ENCODE data around the gene ENOX1.

Gene ENOX1

DNA sequence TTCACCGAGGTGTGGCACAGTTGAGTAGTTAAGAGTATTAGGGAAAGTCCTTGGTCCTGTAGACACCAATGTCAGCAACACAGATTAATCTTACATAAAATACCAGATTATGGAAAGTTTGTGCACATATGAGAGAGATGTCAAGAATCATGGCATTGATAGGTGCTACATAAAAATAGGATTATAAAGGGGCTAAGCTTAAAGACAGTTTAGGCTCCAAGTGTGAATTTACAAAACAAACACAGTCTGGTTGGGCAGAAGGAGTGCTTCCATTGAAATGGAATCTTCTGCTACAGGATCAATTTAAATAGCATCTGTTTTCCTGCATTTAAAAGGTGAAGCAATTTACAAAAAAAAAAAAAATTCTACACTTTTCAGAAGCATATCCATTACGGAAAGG, 470.5 kb downstream of the ENOX1 start:
- TF ChIP-seq, protein P1, sequence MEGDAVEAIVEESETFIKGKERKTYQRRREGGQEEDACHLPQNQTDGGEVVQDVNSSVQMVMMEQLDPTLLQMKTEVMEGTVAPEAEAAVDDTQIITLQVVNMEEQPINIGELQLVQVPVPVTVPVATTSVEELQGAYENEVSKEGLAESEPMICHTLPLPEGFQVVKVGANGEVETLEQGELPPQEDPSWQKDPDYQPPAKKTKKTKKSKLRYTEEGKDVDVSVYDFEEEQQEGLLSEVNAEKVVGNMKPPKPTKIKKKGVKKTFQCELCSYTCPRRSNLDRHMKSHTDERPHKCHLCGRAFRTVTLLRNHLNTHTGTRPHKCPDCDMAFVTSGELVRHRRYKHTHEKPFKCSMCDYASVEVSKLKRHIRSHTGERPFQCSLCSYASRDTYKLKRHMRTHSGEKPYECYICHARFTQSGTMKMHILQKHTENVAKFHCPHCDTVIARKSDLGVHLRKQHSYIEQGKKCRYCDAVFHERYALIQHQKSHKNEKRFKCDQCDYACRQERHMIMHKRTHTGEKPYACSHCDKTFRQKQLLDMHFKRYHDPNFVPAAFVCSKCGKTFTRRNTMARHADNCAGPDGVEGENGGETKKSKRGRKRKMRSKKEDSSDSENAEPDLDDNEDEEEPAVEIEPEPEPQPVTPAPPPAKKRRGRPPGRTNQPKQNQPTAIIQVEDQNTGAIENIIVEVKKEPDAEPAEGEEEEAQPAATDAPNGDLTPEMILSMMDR (conservative IDR thresholded peaks at IDR 0.05; ENCODE audit: control insufficient read depth, insufficient read depth, low read depth, low read length) = no peak
- no peak overlapping the region for H3K4me3 ChIP-seq (ENCODE audit: control insufficient read depth, low read depth, low read length)
- no peak for DNase-seq (ENCODE audit: low read depth)

DNA sequence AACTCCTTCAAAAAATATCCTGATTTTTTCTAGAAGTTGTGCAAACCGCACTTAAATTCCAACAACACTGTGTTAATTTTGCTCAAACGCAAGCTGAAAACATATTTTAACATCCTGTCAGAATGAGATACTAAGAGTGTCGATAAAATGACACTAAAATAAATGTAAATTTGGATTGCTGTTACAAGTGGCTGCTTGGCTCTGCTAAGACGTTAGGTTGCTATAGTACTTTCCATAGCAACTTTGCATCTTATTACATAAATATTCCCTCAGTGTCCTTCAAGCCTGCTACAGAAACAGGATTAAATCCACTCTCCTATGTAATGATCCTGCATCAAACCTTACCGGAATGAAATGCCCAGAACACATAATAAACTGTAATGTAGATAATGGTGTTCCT, 471.2 kb downstream of the ENOX1 start:
- no peak for DNase-seq (ENCODE audit: low read depth)
- H3K4me3 ChIP-seq (ENCODE audit: control insufficient read depth, low read depth, low read length) = no peak overlapping the region
- TF ChIP-seq, protein P1 (conservative IDR thresholded peaks at IDR 0.05; ENCODE audit: control insufficient read depth, insufficient read depth, low read depth, low read length) = no peak

DNA sequence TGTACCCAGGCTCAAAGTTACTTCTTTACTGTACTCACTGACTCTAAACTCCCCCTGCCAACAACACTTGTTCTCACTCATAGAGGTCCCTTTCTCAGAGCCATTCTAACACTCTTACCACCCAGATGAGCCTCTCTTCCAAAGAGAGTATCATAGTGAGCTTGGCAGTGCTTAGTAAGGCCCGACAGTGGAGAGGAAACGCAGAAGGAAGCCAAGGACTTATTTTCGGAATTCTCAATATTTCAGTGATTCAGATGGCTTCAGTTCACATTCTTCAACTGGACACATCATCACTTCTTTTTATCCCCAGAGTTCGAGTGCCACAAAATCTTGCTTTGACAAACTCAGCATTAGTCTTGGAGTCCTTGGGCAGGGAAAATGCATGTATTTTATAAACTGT, 477.5 kb downstream of the ENOX1 start:
- DNase-seq (ENCODE audit: low read depth) = peak; percentile 45
- TF ChIP-seq, protein P1 (conservative IDR thresholded peaks at IDR 0.05; ENCODE audit: control insufficient read depth, insufficient read depth, low read depth, low read length) = no peak
- H3K4me3 ChIP-seq (ENCODE audit: control insufficient read depth, low read depth, low read length) = no peak overlapping the region

DNA sequence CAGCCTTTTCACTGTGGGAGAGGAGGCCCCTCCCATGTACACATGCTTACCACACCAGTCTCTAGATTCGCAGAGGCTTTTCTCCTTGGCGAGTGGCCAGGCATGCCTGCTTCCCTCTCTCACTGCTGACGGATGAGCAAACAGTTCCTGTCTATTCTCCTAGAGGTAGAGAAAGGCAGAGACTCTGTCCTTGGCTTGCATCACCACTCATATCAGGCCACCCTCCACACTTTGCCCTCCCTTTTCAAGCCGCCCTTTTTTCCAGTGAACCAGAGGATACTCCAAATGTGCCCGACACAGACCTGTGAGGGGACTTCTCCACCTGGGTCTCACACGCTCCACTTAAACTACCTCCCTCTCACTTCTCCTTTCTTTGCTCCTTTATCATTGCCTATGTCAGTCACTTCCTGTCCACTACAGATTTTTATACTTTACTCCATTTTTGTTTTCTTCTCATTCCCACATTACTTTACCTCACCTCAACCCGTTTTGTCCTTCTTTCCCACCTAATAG, 478.8 kb downstream of the ENOX1 start:
- peak; percentile 92 for DNase-seq (ENCODE audit: low read depth)
- no peak overlapping the region for H3K4me3 ChIP-seq (ENCODE audit: control insufficient read depth, low read depth, low read length)
- TF ChIP-seq, protein P1 (conservative IDR thresholded peaks at IDR 0.05; ENCODE audit: control insufficient read depth, insufficient read depth, low read depth, low read length) = peak; percentile 4

DNA sequence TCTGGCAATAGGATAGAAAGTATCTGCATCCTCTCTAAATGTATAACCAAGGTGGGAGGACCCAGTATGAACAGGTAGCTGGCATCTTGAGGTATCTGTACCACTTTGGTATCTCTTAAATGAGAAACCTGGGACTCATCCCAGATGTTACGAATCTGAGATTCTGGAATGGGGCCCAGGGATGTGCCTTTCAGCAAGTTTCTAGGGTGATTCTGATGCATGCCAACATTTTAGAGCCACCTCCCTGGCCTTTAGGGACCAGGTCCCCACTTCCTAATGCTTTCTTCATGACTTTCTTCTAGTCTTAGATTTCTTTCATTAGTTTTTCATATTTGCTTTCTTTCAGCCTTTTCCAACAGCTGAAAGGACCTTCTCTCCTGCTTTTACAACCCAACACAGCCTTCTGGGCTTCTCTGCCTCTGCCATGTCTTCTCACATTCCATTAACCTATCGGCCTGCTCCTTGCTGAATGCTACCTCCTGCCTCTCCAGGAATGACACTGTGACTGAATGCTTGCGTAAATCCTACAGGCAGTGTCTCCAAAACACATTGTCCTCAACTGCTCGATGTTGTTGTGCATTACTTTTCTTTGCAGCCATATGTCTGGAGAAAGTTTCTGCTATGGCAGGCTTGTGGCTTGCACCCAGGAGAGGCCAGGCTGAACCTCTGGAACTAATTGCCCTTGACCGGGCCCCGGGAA, 479.4 kb downstream of the ENOX1 start:
- TF ChIP-seq, protein P1 (conservative IDR thresholded peaks at IDR 0.05; ENCODE audit: control insufficient read depth, insufficient read depth, low read depth, low read length) = no peak
- peak; percentile 18 for DNase-seq (ENCODE audit: low read depth)
- H3K4me3 ChIP-seq (ENCODE audit: control insufficient read depth, low read depth, low read length) = no peak overlapping the region

DNA sequence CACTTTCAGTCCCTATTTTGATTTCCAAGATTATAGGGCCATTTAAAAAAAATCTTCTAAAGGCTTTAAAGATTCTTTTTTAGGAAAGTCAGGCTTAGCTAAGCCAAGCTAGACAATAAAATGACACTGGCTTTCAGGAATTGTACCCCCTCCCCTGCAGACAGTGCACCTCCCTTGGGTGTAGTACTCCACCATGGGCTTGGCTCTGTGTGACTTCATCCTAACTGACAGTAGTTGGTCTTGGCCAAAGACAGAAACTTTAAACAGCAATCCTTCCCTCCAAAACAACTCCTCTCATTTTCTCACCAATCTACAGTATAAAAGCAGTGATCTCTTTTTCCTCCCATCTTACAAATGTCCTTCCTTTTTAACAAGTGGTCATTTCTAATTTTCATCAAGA, 480.4 kb downstream of the ENOX1 start:
- no peak overlapping the region for H3K4me3 ChIP-seq (ENCODE audit: control insufficient read depth, low read depth, low read length)
- TF ChIP-seq, protein P1 (conservative IDR thresholded peaks at IDR 0.05; ENCODE audit: control insufficient read depth, insufficient read depth, low read depth, low read length) = no peak
- no peak for DNase-seq (ENCODE audit: low read depth)

Data from fibroblast of mammary gland (primary cell).